GM08714 (cell line): ENCODE measurements around the gene SLCO1B1.

ENCODE experiments used
- H3K4me3 ChIP-seq: fragments of 200-500 bp; sonication (Bioruptor generic); 2 replicates; pipeline ENCODE4 v1.5.1; 2014; ENCODE audit warnings: mild to moderate bottlenecking, low read length, inconsistent platforms
- ZNF274 ChIP-seq: IDR thresholded peaks from 2 replicates; pipeline ENCODE4 v1.6.1; 2012; ENCODE audit warnings: mild to moderate bottlenecking, low read depth, low read length

SLCO1B1 gene

GRCh38 chr12:21265932-21266331, 134.9 kb downstream of the SLCO1B1 start:
- no peak for TF ChIP-seq ZNF274
- H3K4me3 ChIP-seq = no peak overlapping the region

GRCh38 chr12:21276826-21277225, 145.8 kb downstream of the SLCO1B1 start:
- no peak overlapping the region for H3K4me3 ChIP-seq
- TF ChIP-seq ZNF274 = no peak
